ENCODE results near the gene RANBP10. TPM values are rescaled to one million over a fixed set of nuclear protein-coding genes. Genes with fewer than 3 reads are reported as not detected.

The RANBP10 gene
- polyA plus RNA-seq, 2 donors = 8.4 to 10.2 TPM

DNA sequence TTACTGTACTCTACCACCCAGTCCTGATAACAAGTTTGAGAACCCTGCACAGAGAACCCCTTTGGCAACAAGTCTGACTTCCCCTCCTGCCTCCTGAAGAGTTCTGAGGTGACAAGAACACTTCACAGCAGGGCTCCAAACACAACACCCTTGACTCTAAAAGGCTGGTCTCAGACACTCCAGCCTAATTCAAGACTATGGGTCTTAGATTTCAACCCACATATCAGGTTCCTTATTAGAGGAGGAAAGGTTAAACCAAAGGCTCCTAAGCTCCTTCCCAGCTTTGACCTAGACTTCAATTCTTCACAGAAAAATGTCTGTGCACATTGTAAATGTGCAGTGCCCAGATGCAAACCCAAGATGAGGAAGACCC lies 23.0 kb downstream of the RANBP10 start:
- no peaks in the 10 kb centered on the region for H3K27me3 ChIP-seq (ENCODE audit: control insufficient read depth in 1 of 2, insufficient read depth in 2 of 2, low read length in 2 of 2)
- H3K36me3 ChIP-seq (ENCODE audit: control insufficient read depth in 2 of 2, insufficient read depth in 2 of 2, low read length in 1 of 2) = peaks cover 0 to 4% of the 10 kb centered on the region in 2 donors
- no peak overlapping the region for H3K27ac ChIP-seq (ENCODE audit: low read depth in 2 of 2, low read length in 1 of 2)
- no peaks in the 10 kb centered on the region for H3K9me3 ChIP-seq (ENCODE audit: control insufficient read depth in 2 of 2, insufficient read depth in 1 of 2, low read depth in 1 of 2, low read length in 1 of 2)
- H3K4me1 ChIP-seq (ENCODE audit: control insufficient read depth in 2 of 2, insufficient read depth in 2 of 2, low read length in 1 of 2) = peaks cover 5 to 7% of the 10 kb centered on the region in 2 donors
- no peak overlapping the region for H3K4me3 ChIP-seq (ENCODE audit: low read depth in 1 of 2, low read length in 2 of 2)

DNA sequence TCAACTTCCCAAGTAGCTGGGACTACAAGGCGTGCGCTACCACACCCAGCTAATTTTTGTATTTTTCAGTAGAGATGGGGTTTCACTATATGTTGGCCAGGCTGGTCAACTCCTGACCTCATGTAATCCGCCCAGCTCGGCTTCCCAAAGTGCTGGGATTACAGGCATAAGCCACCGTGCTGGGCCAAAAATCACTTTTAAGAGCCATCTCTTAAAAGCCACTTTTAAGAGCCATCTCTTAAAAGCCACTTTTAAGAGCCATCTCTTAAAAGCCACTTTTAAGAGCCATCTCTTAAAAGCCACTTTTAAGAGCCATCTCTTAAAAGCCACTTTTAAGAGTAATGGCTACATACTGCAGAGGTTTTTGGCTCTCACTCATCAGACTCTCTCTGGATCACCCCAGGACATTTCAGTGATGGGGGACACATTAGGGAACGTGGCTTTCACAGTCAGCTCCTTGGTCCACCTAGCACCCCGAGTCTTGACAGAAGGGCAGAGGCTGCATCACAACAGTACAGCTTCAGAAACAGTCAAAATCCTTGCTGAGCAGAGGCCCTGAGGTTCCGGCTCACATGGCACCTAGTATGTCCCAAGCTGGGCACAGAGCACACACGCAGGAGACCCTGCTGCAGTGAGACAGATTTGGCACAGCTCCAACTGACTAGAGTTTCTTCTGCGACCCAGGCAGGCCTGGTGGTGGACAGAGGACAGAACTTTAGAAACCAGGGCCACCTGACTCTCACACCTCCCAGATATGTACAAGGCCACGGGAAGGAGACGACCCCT lies 23.6 kb downstream of the RANBP10 start:
- H3K4me1 ChIP-seq (ENCODE audit: control insufficient read depth in 2 of 2, insufficient read depth in 2 of 2, low read length in 1 of 2) = peaks cover 5 to 7% of the 10 kb centered on the region in 2 donors
- H3K36me3 ChIP-seq (ENCODE audit: control insufficient read depth in 2 of 2, insufficient read depth in 2 of 2, low read length in 1 of 2) = peaks cover 0 to 4% of the 10 kb centered on the region in 2 donors
- H3K9me3 ChIP-seq (ENCODE audit: control insufficient read depth in 2 of 2, insufficient read depth in 1 of 2, low read depth in 1 of 2, low read length in 1 of 2) = no peaks in the 10 kb centered on the region
- no peaks in the 10 kb centered on the region for H3K27me3 ChIP-seq (ENCODE audit: control insufficient read depth in 1 of 2, insufficient read depth in 2 of 2, low read length in 2 of 2)
- 92 to 93% methylated on average over 12 of the region's 12 CpGs for WGBS, 2 donors
- no peak overlapping the region for H3K27ac ChIP-seq (ENCODE audit: low read depth in 2 of 2, low read length in 1 of 2)
- no peak overlapping the region for H3K4me3 ChIP-seq (ENCODE audit: low read depth in 1 of 2, low read length in 2 of 2)

DNA sequence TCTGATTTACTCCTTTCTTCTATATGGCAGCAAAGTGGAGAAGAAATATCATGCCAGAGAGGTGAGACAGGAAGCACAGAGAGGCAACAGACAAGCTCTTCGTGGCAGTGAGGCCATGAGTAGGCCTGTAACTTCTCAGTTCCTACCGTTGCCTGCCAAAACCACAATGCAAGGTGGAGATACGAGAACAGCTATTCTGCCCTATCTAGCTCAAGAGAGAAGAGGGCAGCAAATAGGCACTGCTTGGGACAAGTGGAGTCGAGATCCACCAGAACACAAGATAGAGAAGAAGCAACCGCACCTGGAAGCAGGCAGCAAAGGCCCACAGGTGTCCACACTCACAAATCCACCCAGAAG lies 24.8 kb downstream of the RANBP10 start:
- no peaks in the 10 kb centered on the region for H3K27me3 ChIP-seq (ENCODE audit: control insufficient read depth in 1 of 2, insufficient read depth in 2 of 2, low read length in 2 of 2)
- H3K4me3 ChIP-seq (ENCODE audit: low read depth in 1 of 2, low read length in 2 of 2) = no peak overlapping the region
- peaks cover 5 to 7% of the 10 kb centered on the region in 2 donors for H3K4me1 ChIP-seq (ENCODE audit: control insufficient read depth in 2 of 2, insufficient read depth in 2 of 2, low read length in 1 of 2)
- H3K27ac ChIP-seq (ENCODE audit: low read depth in 2 of 2, low read length in 1 of 2) = peak overlapping the region in 1 of 2 donors; percentile 51
- no peaks in the 10 kb centered on the region for H3K9me3 ChIP-seq (ENCODE audit: control insufficient read depth in 2 of 2, insufficient read depth in 1 of 2, low read depth in 1 of 2, low read length in 1 of 2)
- H3K36me3 ChIP-seq (ENCODE audit: control insufficient read depth in 2 of 2, insufficient read depth in 2 of 2, low read length in 1 of 2) = peaks cover 0 to 4% of the 10 kb centered on the region in 2 donors
- 58 to 62% methylated on average over 5 of the region's 5 CpGs for WGBS, 2 donors

DNA sequence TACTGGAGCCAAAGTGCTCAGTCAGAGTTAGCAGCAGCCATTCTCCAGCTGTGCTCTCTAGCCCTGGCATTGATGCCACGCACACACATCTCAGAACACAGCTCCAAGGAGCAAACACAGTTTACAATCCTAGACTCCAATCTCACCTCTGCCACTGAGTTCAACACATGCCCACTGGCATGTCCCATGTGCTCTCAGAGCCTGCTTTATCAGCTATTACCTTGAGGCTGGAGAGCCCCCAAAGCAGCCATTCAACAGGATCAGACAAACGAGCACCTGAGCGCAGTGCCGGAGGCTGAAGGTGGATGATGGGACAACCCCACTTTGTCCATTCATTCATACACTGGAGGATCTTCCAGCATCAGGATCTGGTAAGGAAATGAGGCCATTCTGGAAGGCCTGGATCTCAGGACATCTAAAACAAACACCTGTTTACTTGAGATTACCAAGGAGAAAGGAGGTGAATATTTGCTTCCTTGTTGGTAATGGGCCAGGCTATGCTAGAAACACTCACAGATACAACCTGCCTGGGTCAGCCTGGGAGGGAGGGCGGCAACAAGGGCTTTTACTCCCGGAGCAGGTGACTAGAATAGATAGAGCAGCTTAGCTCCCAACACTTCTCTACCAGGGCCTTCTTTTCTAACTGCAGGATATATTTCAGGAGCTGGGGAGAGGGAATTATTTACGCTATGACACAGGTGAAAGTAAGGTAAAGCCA lies 25.4 kb downstream of the RANBP10 start:
- Histone ChIP-seq H3K36me3 (ENCODE audit: control insufficient read depth in 2 of 2, insufficient read depth in 2 of 2, low read length in 1 of 2) (peaks cover 0 to 4% of the 10 kb centered on the region in 2 donors), H3K4me1 (ENCODE audit: control insufficient read depth in 2 of 2, insufficient read depth in 2 of 2, low read length in 1 of 2) (peaks cover 5 to 7% of the 10 kb centered on the region in 2 donors), H3K4me3 (ENCODE audit: low read depth in 1 of 2, low read length in 2 of 2) (no peak overlapping the region), H3K9me3 (ENCODE audit: control insufficient read depth in 2 of 2, insufficient read depth in 1 of 2, low read depth in 1 of 2, low read length in 1 of 2) (no peaks in the 10 kb centered on the region), H3K27ac (ENCODE audit: low read depth in 2 of 2, low read length in 1 of 2) (no peak overlapping the region), H3K27me3 (ENCODE audit: control insufficient read depth in 1 of 2, insufficient read depth in 2 of 2, low read length in 2 of 2) (no peaks in the 10 kb centered on the region)
- WGBS, 2 donors = 78 to 85% methylated on average over 7 of the region's 7 CpGs

DNA sequence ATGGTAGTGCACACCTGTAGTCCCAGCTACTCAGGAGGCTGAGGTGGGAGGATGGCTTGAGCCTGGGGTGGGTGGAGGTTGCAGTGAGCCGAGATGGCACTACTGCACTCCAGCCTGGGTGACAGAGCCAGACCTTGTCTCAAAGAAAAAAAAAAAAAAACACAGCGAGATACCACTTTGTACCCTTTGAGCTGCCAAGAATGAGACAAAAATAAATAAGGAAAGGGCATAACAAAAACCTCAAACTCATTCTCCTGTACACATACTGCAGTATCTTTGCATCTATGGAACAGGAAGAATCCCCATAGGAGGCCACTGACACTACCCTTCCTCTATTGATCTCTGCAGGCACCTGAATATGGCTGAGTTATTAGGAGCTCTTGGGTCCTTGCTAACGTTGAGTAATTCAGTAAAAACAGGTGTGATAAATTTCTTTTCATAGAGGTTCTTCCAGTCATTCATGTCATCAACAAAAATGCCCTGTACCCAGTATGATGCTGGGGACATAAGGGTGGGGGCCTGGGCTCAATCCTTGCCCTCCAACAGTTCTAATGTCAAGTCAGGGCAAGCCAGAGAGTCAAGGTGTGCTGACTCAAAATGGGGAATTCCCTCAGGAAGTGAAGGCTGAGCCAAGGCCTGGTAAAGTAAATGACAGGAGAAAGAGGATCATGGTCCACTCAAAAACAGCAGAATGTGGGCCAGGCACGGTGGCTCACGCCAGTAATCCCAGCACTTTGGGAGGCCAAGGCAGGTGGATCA lies 26.9 kb downstream of the RANBP10 start:
- 45 to 47% methylated on average over 5 of the region's 5 CpGs for whole genome bisulfite sequencing, 2 donors
- Histone ChIP-seq H3K9me3 (ENCODE audit: control insufficient read depth in 2 of 2, insufficient read depth in 1 of 2, low read depth in 1 of 2, low read length in 1 of 2) (no peaks in the 10 kb centered on the region), H3K27me3 (ENCODE audit: control insufficient read depth in 1 of 2, insufficient read depth in 2 of 2, low read length in 2 of 2) (no peaks in the 10 kb centered on the region), H3K4me3 (ENCODE audit: low read depth in 1 of 2, low read length in 2 of 2) (no peak overlapping the region), H3K4me1 (ENCODE audit: control insufficient read depth in 2 of 2, insufficient read depth in 2 of 2, low read length in 1 of 2) (peaks cover 6 to 7% of the 10 kb centered on the region in 2 donors), H3K36me3 (ENCODE audit: control insufficient read depth in 2 of 2, insufficient read depth in 2 of 2, low read length in 1 of 2) (peaks cover 0 to 4% of the 10 kb centered on the region in 2 donors), H3K27ac (ENCODE audit: low read depth in 2 of 2, low read length in 1 of 2) (peak overlapping the region in 1 of 2 donors; percentile 54)

DNA sequence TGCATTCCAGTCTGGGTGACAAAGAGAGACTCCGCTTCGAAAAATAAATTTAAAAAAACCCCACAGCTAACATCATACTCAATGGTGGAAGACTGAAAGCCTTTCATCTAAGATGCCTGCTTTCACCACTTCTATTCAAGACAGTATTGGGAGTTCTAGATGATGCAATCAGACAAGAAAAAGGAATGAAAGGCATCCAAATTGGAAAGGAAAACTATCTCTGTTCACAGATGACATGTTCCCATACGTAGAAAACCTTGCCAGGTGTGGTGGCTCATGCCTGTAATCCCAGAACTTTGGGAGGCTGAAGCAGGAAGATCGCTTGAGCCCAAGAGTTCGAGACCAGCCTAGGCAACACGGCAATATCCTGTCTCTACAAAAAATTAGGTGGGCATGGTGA lies 31.1 kb downstream of the RANBP10 start:
- Histone ChIP-seq H3K9me3 (ENCODE audit: control insufficient read depth in 2 of 2, insufficient read depth in 1 of 2, low read depth in 1 of 2, low read length in 1 of 2) (no peaks in the 10 kb centered on the region), H3K4me1 (ENCODE audit: control insufficient read depth in 2 of 2, insufficient read depth in 2 of 2, low read length in 1 of 2) (peaks cover 3 to 7% of the 10 kb centered on the region in 2 donors), H3K4me3 (ENCODE audit: low read depth in 1 of 2, low read length in 2 of 2) (no peak overlapping the region), H3K27ac (ENCODE audit: low read depth in 2 of 2, low read length in 1 of 2) (no peak overlapping the region), H3K27me3 (ENCODE audit: control insufficient read depth in 1 of 2, insufficient read depth in 2 of 2, low read length in 2 of 2) (no peaks in the 10 kb centered on the region), H3K36me3 (ENCODE audit: control insufficient read depth in 2 of 2, insufficient read depth in 2 of 2, low read length in 1 of 2) (peaks cover 0 to 7% of the 10 kb centered on the region in 2 donors)
- 93 to 95% methylated on average over 6 of the region's 6 CpGs for WGBS, 2 donors

DNA sequence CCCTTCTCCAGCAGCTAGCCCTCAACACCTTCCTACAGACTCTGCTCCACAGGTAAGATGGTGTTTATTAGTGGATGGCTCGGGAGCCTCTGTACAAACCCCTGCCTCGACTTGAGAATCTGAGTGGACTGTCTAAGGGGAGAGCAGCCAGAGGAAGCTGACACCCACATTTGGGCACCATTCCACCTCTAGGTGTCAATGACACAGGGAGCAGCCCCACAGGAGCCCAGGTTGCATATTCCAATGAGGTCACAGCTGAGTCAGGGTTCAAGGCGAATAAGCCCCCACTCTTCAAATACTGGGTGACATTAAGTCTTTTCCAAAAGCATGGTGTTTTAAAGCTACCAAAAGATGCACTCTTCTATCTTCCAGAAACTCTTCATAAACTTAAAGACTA lies 31.9 kb downstream of the RANBP10 start:
- H3K36me3 ChIP-seq (ENCODE audit: control insufficient read depth in 2 of 2, insufficient read depth in 2 of 2, low read length in 1 of 2) = peaks cover 0 to 7% of the 10 kb centered on the region in 2 donors
- peaks cover 1 to 7% of the 10 kb centered on the region in 2 donors for H3K4me1 ChIP-seq (ENCODE audit: control insufficient read depth in 2 of 2, insufficient read depth in 2 of 2, low read length in 1 of 2)
- no peak overlapping the region for H3K27ac ChIP-seq (ENCODE audit: low read depth in 2 of 2, low read length in 1 of 2)
- 89 to 92% methylated on average over 3 of the region's 3 CpGs for WGBS, 2 donors
- no peaks in the 10 kb centered on the region for H3K27me3 ChIP-seq (ENCODE audit: control insufficient read depth in 1 of 2, insufficient read depth in 2 of 2, low read length in 2 of 2)
- no peak overlapping the region for H3K4me3 ChIP-seq (ENCODE audit: low read depth in 1 of 2, low read length in 2 of 2)
- no peaks in the 10 kb centered on the region for H3K9me3 ChIP-seq (ENCODE audit: control insufficient read depth in 2 of 2, insufficient read depth in 1 of 2, low read depth in 1 of 2, low read length in 1 of 2)

DNA sequence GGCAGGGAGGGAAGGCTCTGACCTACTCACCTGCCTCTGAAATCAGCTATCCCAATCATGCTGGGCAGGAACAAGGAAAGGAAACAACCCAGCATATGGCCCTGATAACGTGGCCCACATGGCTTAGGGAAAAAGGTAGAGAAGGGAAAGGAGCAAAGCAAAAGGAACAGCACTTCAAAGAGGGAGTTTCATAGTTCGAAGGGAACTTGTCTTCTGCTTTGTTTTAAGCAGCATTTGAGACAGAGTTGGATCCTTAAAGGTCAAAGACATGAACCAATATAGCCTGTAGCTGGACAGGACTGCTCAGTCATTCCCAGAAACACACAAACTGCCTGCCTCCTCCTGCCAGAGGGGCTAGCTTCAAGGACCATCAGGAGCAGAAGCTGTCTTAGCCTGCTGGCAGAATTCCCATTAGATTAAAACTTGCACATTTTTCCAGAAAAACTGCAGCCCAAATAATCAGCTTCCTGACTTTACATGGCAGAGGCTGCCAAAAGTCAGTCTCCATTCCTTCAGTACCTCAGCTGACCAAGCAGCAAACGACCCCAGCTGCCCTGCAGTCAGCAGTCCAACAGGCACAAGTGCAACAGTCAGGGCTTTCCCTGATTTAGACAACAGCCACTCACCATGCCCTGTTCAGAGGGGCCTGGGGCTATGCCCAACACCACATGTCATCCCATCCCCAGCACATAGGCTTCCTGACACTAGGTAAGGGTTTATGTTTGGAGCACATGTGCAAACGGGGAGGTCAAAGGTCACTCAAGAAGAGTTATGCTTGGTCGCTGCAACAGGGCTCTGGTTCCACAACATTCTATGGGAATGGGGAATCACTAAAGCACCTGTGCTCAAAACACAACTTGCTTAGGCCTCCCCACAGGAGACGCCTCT lies 32.5 kb downstream of the RANBP10 start:
- Histone ChIP-seq H3K36me3 (ENCODE audit: control insufficient read depth in 2 of 2, insufficient read depth in 2 of 2, low read length in 1 of 2) (peaks cover 0 to 7% of the 10 kb centered on the region in 2 donors), H3K9me3 (ENCODE audit: control insufficient read depth in 2 of 2, insufficient read depth in 1 of 2, low read depth in 1 of 2, low read length in 1 of 2) (no peaks in the 10 kb centered on the region), H3K4me3 (ENCODE audit: low read depth in 1 of 2, low read length in 2 of 2) (no peak overlapping the region), H3K4me1 (ENCODE audit: control insufficient read depth in 2 of 2, insufficient read depth in 2 of 2, low read length in 1 of 2) (peaks cover 0 to 7% of the 10 kb centered on the region in 2 donors), H3K27ac (ENCODE audit: low read depth in 2 of 2, low read length in 1 of 2) (no peak overlapping the region), H3K27me3 (ENCODE audit: control insufficient read depth in 1 of 2, insufficient read depth in 2 of 2, low read length in 2 of 2) (no peaks in the 10 kb centered on the region)
- 64 to 69% methylated on average over 6 of the region's 6 CpGs for WGBS, 2 donors

DNA sequence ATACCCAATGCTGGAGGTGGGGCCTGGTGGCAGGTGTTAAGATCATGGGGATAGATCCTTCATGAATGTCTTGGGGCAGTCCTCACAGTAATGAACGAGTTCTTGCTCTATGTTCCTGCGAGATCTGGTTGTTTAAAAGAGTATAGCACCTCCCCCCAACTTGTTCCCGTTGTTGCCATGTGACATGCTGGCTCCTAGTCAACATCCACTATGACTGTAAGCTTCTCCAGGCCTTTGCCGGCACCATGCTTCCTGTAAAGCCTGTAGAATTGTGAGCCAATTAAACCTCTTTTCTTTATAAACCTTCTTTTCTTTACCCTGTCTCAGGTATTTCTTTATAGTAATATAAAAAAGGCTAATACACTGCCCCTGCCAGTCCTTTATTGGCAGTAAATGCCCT lies 33.3 kb downstream of the RANBP10 start:
- H3K4me1 ChIP-seq (ENCODE audit: control insufficient read depth in 2 of 2, insufficient read depth in 2 of 2, low read length in 1 of 2) = peaks cover 0 to 7% of the 10 kb centered on the region in 2 donors
- WGBS, 2 donors = 48 to 54% methylated on average over 4 of the region's 4 CpGs
- H3K27me3 ChIP-seq (ENCODE audit: control insufficient read depth in 1 of 2, insufficient read depth in 2 of 2, low read length in 2 of 2) = no peaks in the 10 kb centered on the region
- no peak overlapping the region for H3K27ac ChIP-seq (ENCODE audit: low read depth in 2 of 2, low read length in 1 of 2)
- no peaks in the 10 kb centered on the region for H3K9me3 ChIP-seq (ENCODE audit: control insufficient read depth in 2 of 2, insufficient read depth in 1 of 2, low read depth in 1 of 2, low read length in 1 of 2)
- H3K36me3 ChIP-seq (ENCODE audit: control insufficient read depth in 2 of 2, insufficient read depth in 2 of 2, low read length in 1 of 2) = peaks cover 0 to 7% of the 10 kb centered on the region in 2 donors
- H3K4me3 ChIP-seq (ENCODE audit: low read depth in 1 of 2, low read length in 2 of 2) = no peak overlapping the region

Measured in esophagus (tissue), 2 donors.